GM18517 (cell line): ENCODE data around the gene TCF4.

Experiments
- ATAC-seq: cut with Tn5 transposase; IDR thresholded peaks from one replicate; pipeline ENCODE4 v1.9.1; 2021; ENCODE audit warnings: mild to moderate bottlenecking, moderate library complexity; ENCODE audit not compliant: unreplicated experiment

TCF4 gene

GRCh38 chr18:55249550-55249949 is 338.4 kb downstream of the TCF4 start:
- ATAC-seq: peak; percentile 38

DNA sequence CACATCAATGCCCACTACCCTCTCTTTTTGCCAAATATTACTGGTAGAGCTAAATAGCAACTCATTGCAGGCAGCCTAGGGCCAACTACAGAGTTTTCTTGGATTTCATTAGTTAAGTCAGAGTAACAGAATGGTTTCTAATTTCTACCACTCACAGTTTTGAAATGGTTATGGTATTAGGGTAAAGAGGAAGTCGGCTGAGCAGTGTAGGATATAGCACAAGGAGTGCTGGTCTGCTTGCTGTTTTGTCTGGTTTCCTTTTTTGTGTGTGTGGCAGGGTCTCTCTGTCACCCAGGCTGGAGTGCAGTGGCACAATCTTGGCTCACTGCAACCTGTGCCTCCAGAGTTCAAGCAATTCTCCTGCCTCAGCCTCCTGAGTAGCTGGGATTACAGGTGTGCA is 339.5 kb downstream of the TCF4 start:
- peak; percentile 38 for ATAC-seq

DNA sequence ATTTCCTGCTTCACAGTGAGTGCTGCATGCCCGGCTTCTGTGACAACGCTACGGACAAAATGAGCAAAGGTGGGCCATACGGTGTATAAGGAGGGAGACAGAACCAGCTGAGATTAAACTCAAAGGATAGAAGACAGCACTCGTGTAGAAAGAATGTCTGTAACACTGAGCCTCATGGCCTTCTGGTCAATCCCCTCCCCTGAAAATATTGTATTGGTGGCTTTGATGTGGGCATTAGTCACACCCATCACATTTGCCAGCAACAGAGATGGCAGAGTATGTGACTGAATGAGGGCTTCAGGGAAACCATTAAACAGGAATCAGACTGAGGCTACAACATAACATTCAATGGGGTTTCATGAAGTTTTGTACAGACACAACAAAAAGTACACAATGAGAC is 341.0 kb downstream of the TCF4 start:
- no peak for ATAC-seq

- ATAC-seq: no peak
These were observed 341.7 kb downstream of the TCF4 start for GRCh38 chr18:55246278-55246677.

GRCh38 chr18:55245211-55245614 is 342.8 kb downstream of the TCF4 start:
- ATAC-seq: no peak

DNA sequence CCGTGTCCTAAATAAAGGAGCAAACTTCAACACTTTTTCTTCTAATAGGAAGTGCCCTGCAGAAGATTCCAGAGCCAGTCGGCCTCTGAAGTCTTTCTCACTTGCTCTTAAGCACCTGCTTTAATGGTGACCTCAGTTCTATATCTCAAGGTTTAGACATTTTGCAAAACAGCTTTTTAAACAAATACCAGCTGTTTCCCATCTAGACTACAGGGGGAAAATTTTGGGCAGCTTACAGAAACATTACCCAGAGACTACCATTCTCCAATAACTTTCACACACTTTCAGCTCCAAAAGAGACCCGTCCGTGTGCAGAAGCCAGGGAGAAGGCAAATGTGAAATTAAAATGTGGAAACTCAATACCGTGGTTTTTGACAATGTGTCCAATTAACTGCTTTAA is 343.4 kb downstream of the TCF4 start:
- ATAC-seq: no peak

DNA sequence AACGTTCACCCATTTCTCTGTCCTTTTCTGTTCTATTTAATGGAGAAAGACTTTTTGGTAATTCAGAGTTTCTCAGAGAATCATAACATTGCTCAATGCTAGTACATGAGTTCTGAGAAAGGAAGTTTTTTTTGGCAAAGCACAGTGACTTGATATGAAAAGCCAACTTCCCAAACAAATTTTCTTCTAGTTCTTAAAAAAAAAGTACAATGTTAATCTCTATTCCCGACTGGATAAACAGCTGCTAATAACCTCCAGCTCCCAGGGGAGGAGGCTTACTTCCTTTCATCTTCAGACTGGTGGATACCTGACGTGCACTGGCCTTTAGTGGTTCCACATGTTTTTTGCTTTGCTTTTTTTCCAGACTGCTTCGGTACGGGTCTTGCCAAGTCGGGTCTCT is 344.1 kb downstream of the TCF4 start:
- no peak for ATAC-seq

- ATAC-seq: no peak
These were observed 344.7 kb downstream of the TCF4 start for GRCh38 chr18:55243255-55243654.

- ATAC-seq: peak; percentile 47
These were observed 347.0 kb downstream of the TCF4 start for GRCh38 chr18:55240978-55241377.

DNA sequence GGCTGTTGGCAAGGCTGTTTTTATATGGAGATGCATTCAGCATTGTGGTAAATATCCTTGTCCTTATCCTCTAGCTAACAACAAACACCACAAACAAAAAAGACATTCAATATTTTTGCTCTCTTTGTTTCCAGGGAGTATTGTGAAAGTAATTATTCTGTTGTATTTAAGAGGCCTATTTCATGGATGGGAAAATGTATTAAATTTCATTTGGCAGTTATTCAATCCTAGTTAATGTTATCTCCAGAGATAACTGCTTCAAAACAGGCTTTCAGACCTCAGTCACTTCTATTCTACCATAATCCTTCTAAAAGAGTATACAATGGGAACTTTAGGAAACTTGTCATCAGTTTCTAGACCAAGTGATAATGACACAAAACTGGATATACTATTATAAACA is 348.3 kb downstream of the TCF4 start:
- no peak for ATAC-seq

- no peak for ATAC-seq
These were observed 350.3 kb downstream of the TCF4 start for GRCh38 chr18:55237660-55238059.

DNA sequence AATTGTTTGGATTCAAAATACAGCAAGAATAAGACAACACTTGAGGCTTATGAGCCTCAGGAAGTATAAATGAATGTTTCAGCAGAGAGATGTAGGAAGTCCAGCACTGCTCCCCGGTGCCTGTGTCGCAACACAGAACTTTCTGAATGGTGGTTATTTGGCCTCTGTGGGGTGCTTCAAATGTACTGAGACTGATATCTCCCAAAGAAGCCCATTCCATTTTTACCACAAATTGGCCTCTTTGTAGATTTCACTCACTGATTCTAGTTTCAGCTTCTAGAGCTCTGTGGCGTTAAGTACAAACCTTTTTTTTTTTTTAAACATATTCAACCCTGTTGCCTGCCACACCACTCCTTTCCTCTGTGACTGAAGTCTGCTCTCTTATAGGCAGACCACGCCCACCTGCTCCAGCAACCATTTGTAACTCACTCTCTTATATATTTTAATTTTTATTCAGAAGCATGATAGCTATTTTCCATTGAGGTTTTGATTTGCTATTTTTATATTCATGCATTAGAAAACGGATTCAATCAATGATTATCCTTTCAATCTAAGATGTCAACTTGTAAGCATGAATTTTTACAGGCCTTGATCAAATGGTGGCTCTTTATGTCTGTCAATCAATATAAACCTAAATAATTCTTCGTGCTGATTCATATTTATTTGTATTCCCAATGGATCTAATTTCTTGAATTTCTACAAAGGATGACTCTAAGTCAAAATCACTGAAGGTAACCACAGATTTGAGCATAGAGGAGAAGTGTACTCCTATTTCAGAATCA is 351.7 kb downstream of the TCF4 start:
- peak; percentile 49 for ATAC-seq

GRCh38 chr18:55235094-55235461 is 352.9 kb downstream of the TCF4 start:
- no peak for ATAC-seq

DNA sequence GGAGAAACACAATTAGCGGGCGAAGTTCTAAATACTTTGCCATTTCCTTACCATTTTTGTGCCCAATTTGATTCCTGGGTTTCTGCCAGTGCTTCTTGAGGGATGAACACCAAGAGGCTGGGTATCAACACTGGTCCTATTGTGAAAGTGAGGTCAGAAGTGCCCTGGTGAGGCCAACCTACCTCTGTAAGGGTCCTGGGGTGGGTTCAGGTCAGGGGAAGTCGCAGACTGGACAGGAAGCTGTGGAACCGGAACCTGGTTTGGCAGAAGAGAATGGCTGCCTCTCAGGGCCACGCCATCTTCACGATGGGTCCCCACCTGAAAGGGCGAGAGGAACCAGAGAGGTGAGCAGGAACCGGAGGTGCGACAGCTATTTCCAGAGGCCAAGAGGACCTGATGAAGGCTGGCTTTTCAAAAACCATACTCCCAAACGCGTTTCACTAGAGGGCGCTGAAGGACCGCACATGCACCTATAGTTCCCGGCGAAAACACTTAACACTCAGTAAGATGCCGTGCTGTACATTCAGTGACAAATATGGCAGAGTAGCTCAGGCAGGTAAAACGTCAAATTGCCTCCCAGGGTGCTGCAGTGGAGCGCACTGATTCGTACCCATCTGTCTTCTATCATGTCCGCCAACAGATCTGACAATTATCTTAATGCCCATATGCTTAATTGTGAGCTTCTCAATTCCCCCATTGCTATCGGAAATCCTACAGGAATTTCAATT is 353.5 kb downstream of the TCF4 start:
- peak; percentile 83 for ATAC-seq

DNA sequence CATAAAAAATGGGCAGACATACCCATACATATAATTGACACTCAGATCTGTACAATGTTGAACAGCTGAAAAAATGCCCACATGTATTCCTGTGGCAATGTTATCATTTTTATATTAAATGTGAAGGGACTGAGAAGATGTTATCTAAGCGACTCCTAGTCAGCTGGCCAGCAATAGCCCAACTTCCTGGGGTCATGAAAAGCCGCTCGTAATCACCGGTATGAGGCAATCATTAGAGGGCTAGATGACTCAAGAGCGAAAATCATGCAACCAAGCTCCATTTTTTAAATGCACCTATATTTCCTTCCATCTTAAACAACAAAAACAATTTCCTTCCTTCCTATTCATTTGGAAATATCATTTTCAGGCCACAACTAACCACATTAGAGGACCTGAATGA is 354.1 kb downstream of the TCF4 start:
- no peak for ATAC-seq

DNA sequence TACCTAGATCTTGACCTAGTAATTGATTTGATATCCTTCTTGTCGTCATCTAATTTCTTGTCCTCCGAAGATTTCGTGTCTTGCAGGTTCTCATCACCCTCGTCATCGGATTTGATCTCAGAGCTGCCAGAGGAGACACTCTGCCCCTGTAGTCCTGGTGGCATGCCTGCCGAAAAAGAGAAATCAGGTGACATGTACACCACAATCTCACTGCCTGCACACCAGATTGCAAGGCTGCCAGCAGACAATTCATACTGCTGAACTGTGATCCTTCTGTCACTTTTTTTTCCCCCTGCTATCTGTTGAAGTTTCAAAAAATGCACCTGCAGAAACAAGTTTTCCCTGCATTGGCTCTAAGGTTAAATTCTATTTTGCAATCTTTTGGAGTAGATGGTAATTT is 355.5 kb downstream of the TCF4 start:
- no peak for ATAC-seq

- ATAC-seq: no peak
These were observed 358.3 kb downstream of the TCF4 start for GRCh38 chr18:55229682-55230081.

GRCh38 chr18:55228707-55229106 is 359.3 kb downstream of the TCF4 start:
- ATAC-seq: no peak

GRCh38 chr18:55228191-55228590 is 359.8 kb downstream of the TCF4 start:
- ATAC-seq: no peak

DNA sequence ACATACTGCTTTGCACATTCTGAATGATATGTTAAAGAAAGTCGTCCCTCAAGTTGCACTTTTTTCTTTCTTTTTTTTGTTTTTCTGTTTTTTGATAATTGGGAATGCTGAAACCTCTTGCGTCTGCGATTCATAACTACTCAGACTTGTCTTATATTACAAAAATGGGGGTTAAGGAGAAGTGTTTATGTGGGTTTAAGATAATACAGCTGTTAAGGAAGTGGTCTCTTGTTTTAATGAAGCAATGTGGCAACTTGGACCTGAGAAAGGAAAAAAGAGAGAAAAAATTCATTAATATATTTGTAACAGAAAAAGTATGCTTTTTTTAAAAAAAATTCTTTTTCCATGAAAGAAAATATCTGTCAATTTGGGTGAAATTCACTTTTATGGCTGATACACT is 360.2 kb downstream of the TCF4 start:
- ATAC-seq: no peak

GRCh38 chr18:55226044-55226443 is 361.9 kb downstream of the TCF4 start:
- no peak for ATAC-seq

- no peak for ATAC-seq
These were observed 363.8 kb downstream of the TCF4 start for GRCh38 chr18:55224086-55224625.
